BLaER1 treated with 17β-estradiol and CSF1 and Interleukin-3, amounts not matched to agents 10 nM and 100 nM (cell line): ENCODE data around the gene RAB34.

Experiments
- H3K27ac ChIP-seq, 11 experiments: shearing (Covaris generic); formaldehyde crosslinking; 2 replicates each; pipeline ENCODE4 v1.8.1; 2022
- H3K27me3 ChIP-seq, 11 experiments: shearing (Covaris generic); formaldehyde crosslinking; 2 replicates each; pipeline ENCODE4 v1.8.1; 2022
- H3K36me3 ChIP-seq, 11 experiments: shearing (Covaris generic); formaldehyde crosslinking; 2 replicates each; pipeline ENCODE4 v1.8.1; 2022
- H3K4me1 ChIP-seq, 10 experiments: shearing (Covaris generic); formaldehyde crosslinking; 2 replicates each; pipeline ENCODE4 v1.8.1; 2022
- H3K4me2 ChIP-seq, 11 experiments: shearing (Covaris generic); formaldehyde crosslinking; 2 replicates each; pipeline ENCODE4 v1.8.1; 2022
- H3K4me3 ChIP-seq, 10 experiments: shearing (Covaris generic); formaldehyde crosslinking; 2 replicates each; pipeline ENCODE4 v1.8.1; 2022
- H3K9ac ChIP-seq, 11 experiments: shearing (Covaris generic); formaldehyde crosslinking; 2 replicates each; pipeline ENCODE4 v1.8.1; 2022
- H3K9me3 ChIP-seq, 11 experiments: shearing (Covaris generic); formaldehyde crosslinking; replicated peaks in 1 of 11; 2 replicates each; pipeline ENCODE4 v1.8.1; 2022
- H4K20me1 ChIP-seq, 11 experiments: shearing (Covaris generic); formaldehyde crosslinking; 2 replicates each; pipeline ENCODE4 v1.8.1; 2022
- Cebpa-rat ChIP-seq, 11 experiments: shearing (Covaris generic); IDR thresholded peaks; 2 replicates each; pipeline ENCODE4 v1.8.1; 2022

RAB34 gene

GRCh38 chr17:28705728-28706334, 11.8 kb downstream of the RAB34 start:
- no peak overlapping the region for H3K4me3 ChIP-seq
- H3K36me3 ChIP-seq, result peaks cover 39 to 56% (median 49%) of the 10 kb centered on the region in 11 experiments
- H3K4me2 ChIP-seq, result 0 out of 22 replicates have a peak overlapping the region, but pooled peaks of 1 of the 11 experiments have one; percentile 12
- H3K4me1 ChIP-seq, result peaks cover 12 to 28% (median 18%) of the 10 kb centered on the region in 10 experiments
- H3K27me3 ChIP-seq, result no peaks in the 10 kb centered on the region
- TF ChIP-seq Cebpa-rat (IDR thresholded peaks at IDR 0.05), result no peak
- H3K9me3 ChIP-seq, result no peaks in the 10 kb centered on the region
- peak overlapping the region in 2 of 11 experiments; percentile 20 to 42; a peak in 3 of 22 replicates for H3K27ac ChIP-seq
- H3K9ac ChIP-seq, result peak overlapping the region in 4 of 11 experiments; percentile 29 to 52 (median 38); a peak in 5 of 22 replicates
- peaks cover 0 to 58% (median 16%) of the 10 kb centered on the region in 11 experiments; a peak in 14 of 22 replicates for H4K20me1 ChIP-seq

GRCh38 chr17:28705074-28705659, 12.5 kb downstream of the RAB34 start:
- H3K27ac ChIP-seq, result peak overlapping the region in 2 of 11 experiments; percentile 20 to 42; a peak in 3 of 22 replicates
- TF ChIP-seq Cebpa-rat (IDR thresholded peaks at IDR 0.05), result no peak

GRCh38 chr17:28704219-28704858, 13.3 kb downstream of the RAB34 start:
- Histone ChIP-seq H3K36me3 (peaks cover 54 to 71% (median 64%) of the 10 kb centered on the region in 11 experiments), H4K20me1 (peaks cover 0 to 72% (median 16%) of the 10 kb centered on the region in 11 experiments; a peak in 14 of 22 replicates), H3K4me2 (no peak overlapping the region), H3K9me3 (no peaks in the 10 kb centered on the region), H3K27ac (no peak overlapping the region), H3K4me3 (no peak overlapping the region), H3K27me3 (no peaks in the 10 kb centered on the region), H3K9ac (peak overlapping the region in 2 of 11 experiments; percentile 29 to 52; a peak in 2 of 22 replicates), H3K4me1 (peaks cover 0 to 16% (median 6%) of the 10 kb centered on the region in 10 experiments; a peak in 9 of 20 replicates)
- no peak for TF ChIP-seq Cebpa-rat (IDR thresholded peaks at IDR 0.05)

More at GRCh38 chr17:28705074-28705659, 12.5 kb downstream of the RAB34 start:
- peak overlapping the region in 5 of 11 experiments; percentile 8 to 52 (median 38); a peak in 5 of 22 replicates for H3K9ac ChIP-seq
- H4K20me1 ChIP-seq, result peaks cover 0 to 64% (median 16%) of the 10 kb centered on the region in 11 experiments; a peak in 14 of 22 replicates
- peaks cover 7 to 24% (median 13%) of the 10 kb centered on the region in 10 experiments for H3K4me1 ChIP-seq
- 0 out of 22 replicates have a peak overlapping the region, but pooled peaks of 1 of the 11 experiments have one; percentile 12 for H3K4me2 ChIP-seq
- no peaks in the 10 kb centered on the region for H3K9me3 ChIP-seq
- H3K36me3 ChIP-seq, result peaks cover 46 to 63% (median 56%) of the 10 kb centered on the region in 11 experiments
- H3K4me3 ChIP-seq, result no peak overlapping the region
- H3K27me3 ChIP-seq, result no peaks in the 10 kb centered on the region

GRCh38 chr17:28703552-28704218, 14.0 kb downstream of the RAB34 start:
- Histone ChIP-seq H3K27ac (no peak overlapping the region), H3K9ac (peak overlapping the region in 2 of 11 experiments; percentile 29 to 52; a peak in 1 of 22 replicates)
- no peak for TF ChIP-seq Cebpa-rat (IDR thresholded peaks at IDR 0.05)

GRCh38 chr17:28702752-28703150, 14.9 kb downstream of the RAB34 start:
- Histone ChIP-seq H3K9ac (peak overlapping the region in 1 of 11 experiments; percentile 14; a peak in 1 of 22 replicates), H3K4me3 (no peak overlapping the region), H3K27ac (no peak overlapping the region), H3K9me3 (no peaks in the 10 kb centered on the region), H3K36me3 (peaks cover 70 to 87% (median 80%) of the 10 kb centered on the region in 11 experiments), H3K4me1 (peaks cover 0 to 16% (median 4%) of the 10 kb centered on the region in 10 experiments; a peak in 6 of 20 replicates), H4K20me1 (peaks cover 0 to 88% (median 29%) of the 10 kb centered on the region in 11 experiments; a peak in 14 of 22 replicates), H3K4me2 (no peak overlapping the region), H3K27me3 (no peaks in the 10 kb centered on the region)
- TF ChIP-seq Cebpa-rat (IDR thresholded peaks at IDR 0.05), result no peak

More at GRCh38 chr17:28703552-28704218, 14.0 kb downstream of the RAB34 start:
- no peaks in the 10 kb centered on the region for H3K9me3 ChIP-seq
- H3K4me2 ChIP-seq, result no peak overlapping the region
- H3K4me3 ChIP-seq, result no peak overlapping the region
- H3K36me3 ChIP-seq, result peaks cover 61 to 78% (median 71%) of the 10 kb centered on the region in 11 experiments
- no peaks in the 10 kb centered on the region for H3K27me3 ChIP-seq
- peaks cover 0 to 16% (median 4%) of the 10 kb centered on the region in 10 experiments; a peak in 6 of 20 replicates for H3K4me1 ChIP-seq
- H4K20me1 ChIP-seq, result peaks cover 0 to 79% (median 20%) of the 10 kb centered on the region in 11 experiments; a peak in 14 of 22 replicates

- H3K4me2 ChIP-seq, result no peak overlapping the region
- no peak overlapping the region for H3K27ac ChIP-seq
- peak overlapping the region in 2 of 11 experiments; percentile 14 to 23; a peak in 1 of 22 replicates for H3K9ac ChIP-seq
- peaks cover 0 to 16% (median 4%) of the 10 kb centered on the region in 10 experiments; a peak in 6 of 20 replicates for H3K4me1 ChIP-seq
- peaks cover 0 to 93% (median 30%) of the 10 kb centered on the region in 11 experiments; a peak in 14 of 22 replicates for H4K20me1 ChIP-seq
- no peak overlapping the region for H3K4me3 ChIP-seq
- H3K36me3 ChIP-seq, result peaks cover 76 to 93% (median 86%) of the 10 kb centered on the region in 11 experiments
- TF ChIP-seq Cebpa-rat (IDR thresholded peaks at IDR 0.05), result no peak
- no peaks in the 10 kb centered on the region for H3K27me3 ChIP-seq
- no peaks in the 10 kb centered on the region for H3K9me3 ChIP-seq
Observed at GRCh38 chr17:28702026-28702751, 15.5 kb downstream of the RAB34 start.

- H3K4me1 ChIP-seq, result peaks cover 0 to 16% (median 4%) of the 10 kb centered on the region in 10 experiments; a peak in 6 of 20 replicates
- H3K9ac ChIP-seq, result no peak overlapping the region
- no peak overlapping the region for H3K4me2 ChIP-seq
- H3K4me3 ChIP-seq, result no peak overlapping the region
- H3K36me3 ChIP-seq, result peaks cover 88 to 100% (median 95%) of the 10 kb centered on the region in 11 experiments
- no peak overlapping the region for H3K27ac ChIP-seq
- peaks cover 0 to 100% (median 31%) of the 10 kb centered on the region in 11 experiments; a peak in 14 of 22 replicates for H4K20me1 ChIP-seq
- H3K27me3 ChIP-seq, result no peaks in the 10 kb centered on the region
- no peak for TF ChIP-seq Cebpa-rat (IDR thresholded peaks at IDR 0.05)
- no peaks in the 10 kb centered on the region for H3K9me3 ChIP-seq
Observed at GRCh38 chr17:28700830-28701492, 16.7 kb downstream of the RAB34 start.
